DOHH2 (cell line): ENCODE results near the gene TPTE.
"Not testable (repeated sequence)": the region's sequence is repeated elsewhere in the genome, so short reads cannot be mapped to it uniquely, and the experiment has no call there.

ENCODE experiments used
- H3F3A ChIP-seq: fragments of 200-600 bp; sonication (generic), shearing (Covaris generic); 2 replicates; pipeline ENCODE4 v1.6.0; 2016; ENCODE audit warnings: antibody characterized with exemption, mild to moderate bottlenecking; ENCODE audit not compliant: control insufficient read depth, insufficient read depth
- H3K27ac ChIP-seq: fragments of 200-600 bp; sonication (generic); 2 replicates; pipeline ENCODE4 v1.5.1; 2014; ENCODE audit warnings: low read depth, mild to moderate bottlenecking, low read length, moderate library complexity
- H3K27me3 ChIP-seq: fragments of 200-600 bp; sonication (generic); 2 replicates; pipeline ENCODE4 v1.6.1; 2014; ENCODE audit warnings: mild to moderate bottlenecking, low read length, mixed read lengths; ENCODE audit not compliant: control insufficient read depth
- H3K36me3 ChIP-seq: fragments of 200-600 bp; sonication (generic); 2 replicates; pipeline ENCODE4 v1.6.1; 2014; ENCODE audit warnings: mild to moderate bottlenecking, low read length, moderate library complexity, mixed read lengths; ENCODE audit not compliant: control insufficient read depth
- H3K4me1 ChIP-seq: fragments of 200-600 bp; sonication (generic); 2 replicates; pipeline ENCODE4 v1.6.1; 2014; ENCODE audit warnings: mild to moderate bottlenecking, low read length, mixed read lengths; ENCODE audit not compliant: control insufficient read depth
- H3K4me2 ChIP-seq: fragments of 200-600 bp; sonication (generic); 2 replicates; pipeline ENCODE4 v1.6.0; 2014; ENCODE audit warnings: mild to moderate bottlenecking, low read length, moderate library complexity
- H3K4me3 ChIP-seq: fragments of 200-600 bp; sonication (generic); 2 replicates; pipeline ENCODE4 v1.5.1; 2014; ENCODE audit warnings: mild to moderate bottlenecking, low read length, mixed read lengths
- H3K79me2 ChIP-seq: fragments of 200-600 bp; sonication (generic); 2 replicates; pipeline ENCODE4 v1.6.1; 2014; ENCODE audit warnings: mild to moderate bottlenecking, low read length, mixed read lengths; ENCODE audit not compliant: control insufficient read depth
- H3K9me2 ChIP-seq: fragments of 200-600 bp; sonication (generic); replicated peaks from 2 replicates; pipeline ENCODE4 v1.6.1; 2014; ENCODE audit warnings: mild to moderate bottlenecking, low read length, mixed read lengths; ENCODE audit not compliant: control insufficient read depth
- H3K9me3 ChIP-seq: fragments of 200-600 bp; sonication (generic); 2 replicates; pipeline ENCODE4 v1.6.1; 2014; ENCODE audit warnings: antibody characterized with exemption, low read length, mixed read lengths; ENCODE audit not compliant: control insufficient read depth, insufficient read depth
- H4K20me1 ChIP-seq: fragments of 200-600 bp; sonication (generic); 2 replicates; pipeline ENCODE4 v1.6.0; 2014; ENCODE audit warnings: low read depth, mild to moderate bottlenecking, antibody characterized with exemption, low read length, moderate library complexity; ENCODE audit not compliant: control insufficient read depth, insufficient read depth

Gene TPTE

DNA sequence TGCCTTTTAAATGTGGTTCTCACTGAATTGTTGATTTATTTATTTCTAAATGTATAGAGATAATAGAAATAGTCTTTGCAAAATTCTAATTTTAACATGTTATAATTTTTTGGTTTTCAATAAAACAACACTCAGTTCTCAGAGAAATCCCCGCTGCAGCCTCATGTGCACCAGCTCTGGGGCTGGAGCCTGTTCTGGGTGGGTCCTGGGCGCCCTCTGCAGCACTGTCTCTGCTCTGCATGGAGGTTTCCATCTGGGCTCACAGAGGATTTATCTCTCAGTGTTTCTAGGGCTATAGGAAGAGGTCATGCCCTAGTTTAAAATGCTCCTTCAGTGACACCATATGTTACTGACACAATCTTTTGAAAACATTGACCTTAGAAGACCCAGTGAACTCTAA lies 128.9 kb downstream of the TPTE start:
- not testable (repeated sequence) for H4K20me1 ChIP-seq

More for the DNA sequence above, 128.9 kb downstream of the TPTE start:
- not testable (repeated sequence) for H3K4me3 ChIP-seq, H3K27ac ChIP-seq, H3K9me2 ChIP-seq, H3K4me1 ChIP-seq, H3K4me2 ChIP-seq, H3K27me3 ChIP-seq, H3K79me2 ChIP-seq, H3F3A ChIP-seq, H3K36me3 ChIP-seq
- H3K9me3 ChIP-seq: peaks cover 13% of the 10 kb centered on the region; the same call in 1 of the 2 replicates
